Esophagus muscularis mucosa (tissue), 4 donors: Measurements from ENCODE around the gene ZFHX3. TPM values are rescaled to one million over a fixed set of nuclear protein-coding genes. Genes with fewer than 3 reads are reported as not detected.

Experiments
- DNase-seq: peaks from one replicate; pipeline ENCODE4 v3.0.0-alpha.2; 2017; ENCODE audit errors: extremely low spot score
- H3K27ac ChIP-seq, 4 donors: fragments of 200-600 bp; sonication (generic); replicated peaks in 1 of 4; 1 replicate in 3 of 4; 2 replicates in 1 of 4; pipeline ENCODE4 v1.5.1; 2016 to 2019; ENCODE audit warnings: mild to moderate bottlenecking in 1 of 4
- H3K27me3 ChIP-seq, 4 donors: fragments of 200-600 bp; sonication (generic); one replicate each; pipeline versions ENCODE4 v1.5.1 to v1.6.0; 2016 to 2019
- H3K36me3 ChIP-seq, 4 donors: fragments of 200-600 bp; sonication (generic); one replicate each; pipeline ENCODE4 v1.5.1; 2016 to 2019
- H3K4me1 ChIP-seq, 4 donors: fragments of 200-600 bp; sonication (generic); one replicate each; pipeline ENCODE4 v1.5.1; 2016 to 2019
- H3K4me3 ChIP-seq, 4 donors: fragments of 200-600 bp; sonication (generic); 1 replicate in 2 of 4; 2 replicates in 2 of 4; pipeline ENCODE4 v1.5.1; 2016 to 2019; ENCODE audit warnings: mild to moderate bottlenecking in 4 of 4, moderate library complexity in 1 of 4
- H3K9me3 ChIP-seq, 4 donors: fragments of 200-600 bp; sonication (generic); 1 replicate in 3 of 4; 2 replicates in 1 of 4; pipeline ENCODE4 v1.5.1; 2016 to 2019
- CTCF ChIP-seq, 3 experiments: fragments of 200-600 bp in 2 of 3; fragments of 450-650 bp in 1 of 3; sonication (generic) in 2 of 3; IDR thresholded peaks; one replicate each; pipeline ENCODE4 v1.5.1; 2017 to 2019; ENCODE audit warnings: antibody characterized with exemption in 3 of 3, mild to moderate bottlenecking in 2 of 3, moderate library complexity in 1 of 3
- EP300 ChIP-seq: sonication (generic); formaldehyde crosslinking; IDR thresholded peaks from one replicate; pipeline ENCODE4 v1.6.1; 2017; ENCODE audit warnings: antibody characterized with exemption
- POLR2A ChIP-seq: fragments of 450-650 bp; IDR thresholded peaks from one replicate; pipeline ENCODE4 v1.6.1; 2017; ENCODE audit warnings: antibody characterized with exemption, moderate library complexity, mild to moderate bottlenecking, low read depth
- POLR2AphosphoS5 ChIP-seq, 2 donors: sonication (generic); formaldehyde crosslinking; IDR thresholded peaks; one replicate each; pipeline ENCODE4 v1.6.1; 2017; ENCODE audit warnings: antibody characterized with exemption in 2 of 2
- WGBS: methylation state at CpG from one replicate; pipeline ENCODE4 v1.1.5; 2018; 5-methylcytosine and 5-hydroxymethylcytosine counted together
- intact Hi-C: fragments of 100-400 bp; cut with DNase I; formaldehyde crosslinking; loops from one replicate; pipeline ENCODE4 v1.15.1; 2023
- total RNA-seq, 4 donors: library from RNA; depleted of rRNA; stranded (reverse); fragments of >200 nt; gene quantifications; one replicate each; pipeline versions ENCODE4 v1.1.0 to v1.2.1, GENCODE V29; 2016

The ZFHX3 gene
- total RNA-seq, 4 donors from 2014 or later, result 25.7 to 53.0 (median 30.6) TPM

GRCh38 chr16:72764015-72764654 lies 283.8 kb downstream of the ZFHX3 start:
- DNase-seq, result no peak
- H3K27ac ChIP-seq, result no peak overlapping the region
- no peak for TF ChIP-seq POLR2AphosphoS5 (IDR thresholded peaks at IDR 0.05)
- no peak for TF ChIP-seq EP300
- TF ChIP-seq POLR2A, result no peak
- no peak for TF ChIP-seq CTCF (IDR thresholded peaks at IDR 0.05)
- no peak overlapping the region for H3K4me3 ChIP-seq
- H3K36me3 ChIP-seq, result no peaks in the 10 kb centered on the region
- no peaks in the 10 kb centered on the region for H3K4me1 ChIP-seq
- intact Hi-C loops, result no loop called here
- H3K9me3 ChIP-seq, result peaks cover 0 to 6% (median 2%) of the 10 kb centered on the region in 4 donors
- H3K27me3 ChIP-seq, result no peaks in the 10 kb centered on the region
- 42% methylated on average over 8 of the region's 8 CpGs for WGBS

GRCh38 chr16:72760581-72760980 lies 287.3 kb downstream of the ZFHX3 start:
- Histone ChIP-seq H3K36me3 (no peaks in the 10 kb centered on the region), H3K27me3 (no peaks in the 10 kb centered on the region), H3K9me3 (peaks cover 0 to 18% (median 7%) of the 10 kb centered on the region in 4 donors), H3K27ac (no peak overlapping the region), H3K4me3 (no peak overlapping the region), H3K4me1 (no peaks in the 10 kb centered on the region)
- TF ChIP-seq EP300 (no peak), POLR2AphosphoS5 (IDR thresholded peaks at IDR 0.05) (no peak), POLR2A (no peak), CTCF (IDR thresholded peaks at IDR 0.05) (no peak)
- intact Hi-C loops, result no loop called here
- no peak for DNase-seq

DNA sequence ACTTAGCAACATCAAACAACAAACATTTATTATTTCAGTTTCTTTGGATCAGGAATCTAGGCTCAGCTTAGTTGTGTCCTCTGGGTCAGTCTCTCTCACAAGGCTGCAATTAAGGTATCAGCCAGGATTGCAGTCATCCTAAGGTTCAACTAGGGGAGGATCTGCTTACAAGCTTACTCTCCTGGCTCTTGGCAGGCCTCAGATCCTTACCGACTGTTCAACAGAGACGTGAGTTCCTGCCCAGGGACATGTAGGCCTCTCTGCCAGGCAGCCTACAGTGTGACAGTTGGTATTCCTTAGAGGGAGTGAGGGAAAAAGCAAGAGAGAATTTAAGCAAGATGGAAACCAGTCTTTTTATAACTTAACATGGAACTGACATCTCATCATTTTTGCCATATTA lies 294.0 kb downstream of the ZFHX3 start:
- peaks cover 0 to 10% (median 5%) of the 10 kb centered on the region in 4 donors for H3K9me3 ChIP-seq
- 69% methylated on average over 2 of the region's 2 CpGs for WGBS
- no peaks in the 10 kb centered on the region for H3K4me1 ChIP-seq
- H3K36me3 ChIP-seq, result no peaks in the 10 kb centered on the region
- DNase-seq, result no peak
- no peaks in the 10 kb centered on the region for H3K27me3 ChIP-seq
- intact Hi-C loops, result no loop called here
- no peak overlapping the region for H3K4me3 ChIP-seq
- no peak overlapping the region for H3K27ac ChIP-seq
- TF ChIP-seq POLR2A, result no peak
- TF ChIP-seq EP300, result no peak

DNA sequence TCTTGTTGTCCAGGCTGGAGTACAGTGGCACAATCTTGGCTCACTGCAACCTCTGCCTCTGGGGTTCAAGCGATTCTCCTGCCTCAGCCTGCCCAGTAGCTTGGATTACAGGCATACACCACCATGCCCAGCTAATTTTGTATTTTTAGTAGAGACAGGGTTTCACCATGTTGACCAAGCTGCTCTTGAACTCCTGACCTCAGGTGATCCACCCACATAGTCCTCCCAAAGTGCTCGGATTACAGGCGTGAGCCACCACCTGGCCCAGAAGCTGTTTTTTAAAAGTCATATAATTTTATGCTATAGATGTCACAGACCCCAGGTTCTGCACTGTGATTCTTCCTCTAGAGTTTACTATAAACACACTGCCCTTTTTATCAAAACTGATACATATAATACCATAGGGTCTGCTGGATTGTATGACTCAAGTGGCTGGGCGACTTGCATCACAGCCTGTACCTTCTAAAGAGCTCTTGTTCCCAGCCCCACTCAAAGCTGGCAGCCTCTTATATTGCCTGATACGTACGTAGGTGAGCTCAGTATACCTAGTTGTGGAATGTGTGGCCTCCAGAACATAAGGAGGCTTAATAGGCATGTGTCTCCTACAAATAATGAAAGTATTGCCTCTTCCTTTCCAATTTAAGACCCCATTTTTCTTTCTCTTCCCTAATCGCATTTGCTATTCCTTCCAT lies 295.8 kb downstream of the ZFHX3 start:
- H3K9me3 ChIP-seq, result peaks cover 0 to under 1% (median 0%) of the 10 kb centered on the region in 4 donors
- 96% methylated on average over 5 of the region's 7 CpGs for WGBS
- DNase-seq, result no peak
- intact Hi-C loops, result no loop called here
- H3K27ac ChIP-seq, result no peak overlapping the region
- no peak overlapping the region for H3K4me3 ChIP-seq
- no peaks in the 10 kb centered on the region for H3K4me1 ChIP-seq
- no peaks in the 10 kb centered on the region for H3K36me3 ChIP-seq
- H3K27me3 ChIP-seq, result no peaks in the 10 kb centered on the region
- TF ChIP-seq EP300, result no peak
- TF ChIP-seq POLR2A, result no peak
- no peak for TF ChIP-seq POLR2AphosphoS5 (IDR thresholded peaks at IDR 0.05)
- TF ChIP-seq CTCF (IDR thresholded peaks at IDR 0.05), result no peak

DNA sequence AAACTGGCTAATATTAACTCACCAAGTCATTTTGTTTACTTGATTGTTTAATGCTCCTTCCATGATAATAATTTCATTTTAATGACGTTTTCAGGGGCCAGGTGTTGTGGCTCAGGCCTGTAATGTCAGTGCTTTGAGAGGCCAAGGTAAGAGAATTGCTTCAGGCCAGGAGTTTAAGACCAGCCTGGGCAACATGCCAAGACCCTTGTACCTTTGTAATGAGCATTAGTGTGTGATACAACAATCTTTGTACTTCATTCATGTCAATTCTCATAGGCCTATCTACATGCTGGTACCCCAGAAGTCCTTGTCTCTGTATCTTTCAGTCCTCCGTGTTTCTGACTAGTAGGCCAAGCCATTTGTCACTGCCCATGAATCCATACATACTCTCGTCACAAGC lies 296.9 kb downstream of the ZFHX3 start:
- intact Hi-C loops, result no loop called here
- 75% methylated on average over 3 of the region's 3 CpGs for WGBS
- no peak for DNase-seq
- TF ChIP-seq EP300 (no peak), POLR2A (no peak), CTCF (IDR thresholded peaks at IDR 0.05) (no peak), POLR2AphosphoS5 (IDR thresholded peaks at IDR 0.05) (no peak)
- Histone ChIP-seq H3K27ac (no peak overlapping the region), H3K4me3 (no peak overlapping the region), H3K27me3 (no peaks in the 10 kb centered on the region), H3K36me3 (no peaks in the 10 kb centered on the region), H3K9me3 (no peaks in the 10 kb centered on the region), H3K4me1 (no peaks in the 10 kb centered on the region)
